GM12892 (cell line): ENCODE measurements around the gene PMEPA1.

Experiments used
- DNase-seq: peaks from one replicate; pipeline ENCODE4 v3.0.0; 2011; ENCODE audit not compliant: insufficient read length
- FAIRE-seq: peaks from 2 replicates; lab custom pipeline; 2011; peaks lifted over from hg19 to GRCh38; lab: Jason Lieb, UNC
- POLR2A ChIP-seq: IDR thresholded peaks from 2 replicates; pipeline ENCODE4 v1.6.1; 2011; ENCODE audit warnings: low read depth, low read length, control low read depth
- POLR2AphosphoS5 ChIP-seq: IDR thresholded peaks from 2 replicates; pipeline ENCODE4 v1.6.1; 2011; ENCODE audit warnings: low read depth, low read length, control low read depth
- TAF1 ChIP-seq: IDR thresholded peaks from 2 replicates; pipeline ENCODE4 v1.6.1; 2011; ENCODE audit warnings: low read depth, mild to moderate bottlenecking, control low read depth, low read length, borderline replicate concordance

PMEPA1 gene

DNA sequence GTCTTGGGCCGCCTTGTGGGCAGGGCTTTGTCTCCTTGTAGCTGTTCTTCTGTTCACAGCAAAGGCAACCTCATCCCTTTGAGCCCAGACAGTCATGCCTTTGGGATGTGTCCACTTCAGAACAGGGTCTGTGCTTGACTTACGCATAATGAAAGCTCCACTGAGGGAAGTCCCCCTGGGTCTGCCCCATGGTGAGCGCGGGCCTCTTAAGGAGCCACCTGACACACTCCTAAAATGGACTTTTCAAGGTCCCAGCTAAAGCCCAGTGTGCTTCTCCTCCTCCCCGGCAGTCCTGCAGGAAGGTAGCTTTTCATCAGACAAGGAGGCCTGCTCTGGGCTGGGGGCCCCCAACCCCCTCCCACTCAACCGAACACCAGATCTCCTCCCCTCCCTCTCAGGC, 24.9 kb upstream of the PMEPA1 start:
- DNase-seq (no peak), FAIRE-seq (peak; percentile 53)
- TF ChIP-seq POLR2AphosphoS5 (no peak), TAF1 (no peak), POLR2A (no peak)

DNA sequence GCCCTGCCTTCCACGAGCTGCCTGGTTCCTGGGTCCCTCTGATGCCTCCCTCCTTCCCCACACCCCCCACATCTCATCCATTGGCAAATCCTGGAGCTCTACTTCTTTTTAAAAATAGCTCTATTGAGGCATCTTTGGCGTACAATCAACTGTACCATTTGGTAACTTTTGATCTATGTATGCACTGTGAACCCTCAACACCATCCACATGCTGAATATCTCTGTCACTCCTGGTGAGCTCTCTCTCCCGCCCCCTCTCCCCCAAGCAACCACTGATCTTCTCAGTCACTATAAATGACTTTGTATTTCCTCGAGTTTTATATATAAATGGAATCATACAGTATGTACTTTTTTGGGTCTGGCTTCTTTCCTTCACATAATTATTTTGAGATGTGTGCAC, 22.4 kb upstream of the PMEPA1 start:
- no peak for FAIRE-seq
- DNase-seq, result no peak
- TF ChIP-seq TAF1, result no peak
- TF ChIP-seq POLR2A, result no peak
- TF ChIP-seq POLR2AphosphoS5, result no peak

DNA sequence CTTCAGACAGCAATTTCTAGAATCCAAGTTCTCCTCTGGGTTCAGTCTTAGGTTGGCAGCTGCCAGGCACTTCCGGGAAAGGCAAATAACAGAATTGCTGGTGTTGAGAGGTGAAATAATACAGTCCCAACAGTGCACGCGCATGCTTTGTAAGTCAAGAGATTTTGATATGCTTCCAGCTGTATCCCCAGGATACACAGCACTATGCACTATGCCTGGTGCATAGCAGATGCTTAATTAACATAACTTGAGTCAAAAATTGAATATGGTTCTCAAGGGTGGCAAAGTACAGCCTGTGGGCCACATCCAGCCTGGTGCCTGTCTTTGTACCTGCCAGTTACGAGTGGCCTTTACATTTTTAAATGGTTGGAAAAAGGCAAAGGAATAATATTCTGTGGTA, 18.9 kb upstream of the PMEPA1 start:
- FAIRE-seq (no peak), DNase-seq (no peak)
- TF ChIP-seq POLR2AphosphoS5, result no peak
- no peak for TF ChIP-seq POLR2A
- TF ChIP-seq TAF1, result no peak

DNA sequence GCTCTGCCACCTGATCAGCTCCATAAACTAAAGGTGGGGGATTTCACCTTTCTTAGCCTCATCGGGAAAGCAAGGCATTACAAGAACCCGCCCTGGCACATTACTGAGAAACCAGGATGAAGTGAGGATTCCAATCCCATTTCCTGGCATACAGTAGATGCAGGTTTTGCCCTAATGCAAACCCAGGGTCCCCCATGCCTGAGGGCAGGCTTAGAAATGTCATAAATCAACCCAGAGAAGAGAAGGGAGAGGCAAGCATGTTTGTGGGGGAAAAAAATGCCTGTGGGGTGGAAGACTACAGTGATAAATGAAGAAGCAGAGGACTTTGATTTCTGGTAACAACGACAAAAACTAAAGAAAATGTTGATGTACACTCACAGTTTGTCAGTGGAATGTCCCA, 18.0 kb upstream of the PMEPA1 start:
- FAIRE-seq (no peak), DNase-seq (no peak)
- no peak for TF ChIP-seq POLR2A
- no peak for TF ChIP-seq POLR2AphosphoS5
- TF ChIP-seq TAF1, result no peak

DNA sequence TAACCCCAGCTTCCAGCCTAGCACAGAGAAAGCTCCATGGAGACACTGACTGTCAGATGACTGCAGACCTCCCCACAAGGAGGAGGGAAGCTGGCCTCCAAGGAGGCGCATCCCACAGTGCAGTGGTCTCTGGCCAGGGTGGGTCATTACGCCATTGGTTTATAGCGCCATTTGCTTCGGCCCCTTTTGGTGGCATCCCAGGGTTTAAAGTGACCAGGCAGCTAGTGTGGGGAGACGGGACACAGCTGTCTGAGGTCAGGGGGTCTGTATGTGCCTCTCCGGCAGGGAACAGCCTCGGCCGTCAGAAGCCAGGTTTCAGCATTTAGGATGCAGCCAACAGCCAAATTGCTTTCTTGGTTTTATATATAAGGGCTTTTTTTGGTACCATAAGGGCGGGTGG, 15.8 kb upstream of the PMEPA1 start:
- DNase-seq (no peak), FAIRE-seq (no peak)
- no peak for TF ChIP-seq POLR2AphosphoS5

DNA sequence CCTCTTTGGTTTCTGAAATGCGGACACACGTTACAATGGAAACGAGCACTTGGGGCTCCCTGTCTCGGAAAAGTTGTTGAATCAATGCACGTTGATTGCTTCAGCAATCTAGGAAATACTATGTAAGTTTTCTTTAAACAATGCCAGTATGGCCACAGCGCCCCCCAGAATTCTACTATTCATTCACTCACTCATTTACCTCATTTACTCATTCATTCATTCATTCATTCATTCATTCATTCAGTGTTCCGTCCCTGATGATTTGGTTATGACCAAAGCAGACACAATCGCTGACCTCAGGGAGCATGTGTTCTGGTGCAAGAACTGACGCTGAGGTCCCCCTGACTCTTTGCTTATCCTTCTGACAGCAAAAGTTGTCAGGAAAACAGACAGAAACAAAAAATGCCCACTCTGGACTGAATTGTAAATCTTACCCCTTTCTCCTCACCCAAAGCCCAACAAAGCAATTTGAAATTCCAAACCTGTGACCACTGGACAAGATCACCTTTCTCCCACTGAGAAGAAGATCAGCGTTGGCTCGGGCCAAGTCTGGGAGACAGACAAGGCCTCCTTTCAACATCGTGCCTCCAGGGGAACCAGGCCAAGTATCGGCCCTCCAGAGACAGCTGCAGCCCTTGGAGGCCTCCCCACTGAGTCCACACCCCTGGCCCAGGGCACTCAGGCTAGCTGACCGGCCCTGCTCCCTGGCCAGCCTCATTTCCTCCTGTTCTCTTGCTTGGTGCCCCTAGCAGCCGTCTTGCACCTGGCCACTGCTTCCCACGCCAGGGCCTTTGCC, 15.0 kb upstream of the PMEPA1 start:
- no peak for FAIRE-seq
- no peak for TF ChIP-seq POLR2AphosphoS5
- no peak for TF ChIP-seq TAF1
- no peak for TF ChIP-seq POLR2A
- DNase-seq, result no peak

DNA sequence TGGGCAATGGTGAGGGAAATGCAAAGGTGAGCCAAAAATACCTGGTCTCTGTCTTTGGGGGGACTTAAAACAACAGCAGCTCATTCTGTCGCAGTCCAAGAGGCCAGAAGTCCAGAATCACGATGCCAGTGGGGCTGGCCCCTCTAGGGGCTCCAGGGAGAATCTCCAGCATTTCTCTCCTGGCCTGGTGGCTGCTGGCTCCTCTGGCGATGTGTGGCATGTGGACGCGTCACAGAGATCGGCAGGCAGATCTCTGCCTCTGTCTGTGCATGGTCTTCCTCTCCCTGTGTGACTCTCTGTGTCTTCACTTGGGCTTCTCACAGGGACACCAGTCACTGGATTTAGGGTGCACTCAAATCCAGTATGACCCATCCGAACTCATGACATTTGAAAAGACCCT, 14.0 kb upstream of the PMEPA1 start:
- no peak for FAIRE-seq
- DNase-seq, result no peak
- TF ChIP-seq POLR2A (no peak), POLR2AphosphoS5 (no peak), TAF1 (no peak)

DNA sequence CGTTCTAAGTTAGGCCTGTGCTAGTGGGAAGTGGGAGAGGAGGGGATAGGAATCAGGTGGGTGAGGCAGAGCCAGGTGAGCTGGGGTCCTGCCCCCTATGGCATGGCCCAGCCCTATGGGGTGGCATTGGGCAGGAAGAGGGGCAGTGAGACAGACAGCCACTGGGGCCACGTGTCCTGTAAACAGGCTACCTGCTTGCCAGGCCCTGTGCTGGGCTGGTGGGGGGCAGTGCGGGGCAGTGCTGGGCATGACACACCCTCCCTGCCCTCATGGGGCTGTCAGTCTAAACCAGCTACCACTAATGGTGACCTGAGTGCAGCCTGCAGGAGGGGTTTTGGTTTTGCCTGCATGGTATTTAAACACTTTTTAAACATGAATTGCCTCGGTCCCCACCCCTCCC, 10.1 kb upstream of the PMEPA1 start:
- DNase-seq, result no peak
- no peak for FAIRE-seq
- no peak for TF ChIP-seq POLR2AphosphoS5
- TF ChIP-seq POLR2A, result no peak
- no peak for TF ChIP-seq TAF1

DNA sequence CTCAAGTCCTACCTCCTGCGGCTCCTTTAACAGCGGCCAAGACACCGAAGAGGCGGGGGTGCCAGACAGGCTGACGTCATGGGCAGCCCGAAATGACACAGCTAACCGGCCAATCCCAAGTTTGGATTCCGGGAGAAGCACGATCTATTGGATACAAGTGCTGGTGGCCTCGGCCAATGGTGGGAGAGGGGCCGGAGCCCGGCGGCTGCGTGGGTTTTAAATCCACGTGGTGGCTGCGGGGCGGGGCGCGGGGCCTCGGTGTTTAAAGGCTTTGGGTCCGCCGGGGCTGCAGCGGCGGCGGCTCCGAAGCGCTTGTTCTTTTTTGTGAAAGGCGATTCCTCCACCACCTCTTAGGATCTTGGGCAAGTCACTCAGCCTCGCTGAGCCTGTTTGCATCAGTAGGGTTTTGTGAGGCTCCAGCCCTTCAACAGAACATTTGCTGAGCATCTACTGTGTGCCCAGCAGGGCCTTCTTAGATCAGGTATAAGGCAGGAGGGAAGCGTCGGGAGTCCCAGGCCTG, 8.7 kb upstream of the PMEPA1 start:
- FAIRE-seq, result peak; percentile 51
- no peak for TF ChIP-seq TAF1
- TF ChIP-seq POLR2A, result no peak
- DNase-seq, result peak; percentile 94

DNA sequence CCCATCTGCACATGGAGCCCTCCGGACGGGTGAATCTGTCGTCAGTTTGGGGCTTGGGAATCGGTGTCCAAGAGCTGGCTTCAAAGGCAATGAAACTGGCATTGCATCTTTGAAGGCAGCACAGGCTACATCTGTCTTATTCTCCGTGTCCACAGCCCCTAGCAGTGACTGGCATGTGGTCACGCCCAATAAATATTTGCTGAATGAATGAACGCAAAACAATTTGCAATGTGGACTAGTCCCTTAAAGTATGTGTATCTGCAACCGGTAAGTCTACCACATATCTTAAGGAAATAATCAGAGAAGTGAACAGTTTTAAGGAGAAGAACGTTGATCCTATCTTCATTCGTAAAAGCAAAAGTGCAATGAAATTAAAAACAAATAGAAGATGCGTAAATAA, 8.0 kb upstream of the PMEPA1 start:
- FAIRE-seq (no peak), DNase-seq (no peak)
- no peak for TF ChIP-seq TAF1
- TF ChIP-seq POLR2AphosphoS5, result no peak
- no peak for TF ChIP-seq POLR2A

DNA sequence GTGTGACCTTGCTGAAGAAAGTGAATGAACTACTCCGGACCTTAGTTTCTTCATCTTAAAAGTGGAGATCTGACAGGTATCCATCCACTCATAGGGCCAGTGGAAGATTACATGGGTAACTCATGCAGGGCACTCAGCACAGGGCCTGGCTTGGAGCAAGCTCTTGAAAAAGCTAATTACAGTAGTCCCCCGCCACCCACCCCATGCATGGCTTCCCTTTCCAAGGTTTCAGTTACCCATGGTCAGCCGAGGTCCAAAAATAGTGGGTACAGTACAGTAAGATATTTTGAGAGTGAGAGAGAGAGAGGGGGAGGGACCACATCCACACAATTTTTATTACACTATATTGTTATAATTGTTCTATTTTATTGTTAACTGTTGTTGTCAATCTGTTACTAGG, 7.1 kb upstream of the PMEPA1 start:
- TF ChIP-seq TAF1 (no peak), POLR2AphosphoS5 (no peak), POLR2A (no peak)
- FAIRE-seq, result no peak
- no peak for DNase-seq

DNA sequence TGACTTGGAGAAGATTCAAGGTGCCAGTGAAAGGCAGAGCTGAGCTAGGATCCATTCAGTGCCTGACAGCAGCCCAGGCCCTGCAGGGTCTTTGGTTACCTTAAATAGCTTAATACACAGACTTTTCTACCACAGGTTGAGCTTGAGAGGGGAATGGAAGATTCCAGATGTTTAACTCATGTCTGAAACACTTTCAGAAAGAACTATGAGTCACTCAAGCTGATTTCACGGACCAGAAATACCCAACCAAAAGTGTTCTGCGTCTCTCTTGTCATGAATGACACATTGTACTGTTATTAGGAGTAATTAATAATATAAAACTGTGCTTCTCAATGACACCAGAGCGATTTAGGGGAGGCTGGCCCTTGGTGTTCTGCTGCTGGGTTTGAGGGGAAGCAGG, 6.4 kb upstream of the PMEPA1 start:
- TF ChIP-seq POLR2A (no peak), POLR2AphosphoS5 (no peak)
- FAIRE-seq (no peak), DNase-seq (no peak)

DNA sequence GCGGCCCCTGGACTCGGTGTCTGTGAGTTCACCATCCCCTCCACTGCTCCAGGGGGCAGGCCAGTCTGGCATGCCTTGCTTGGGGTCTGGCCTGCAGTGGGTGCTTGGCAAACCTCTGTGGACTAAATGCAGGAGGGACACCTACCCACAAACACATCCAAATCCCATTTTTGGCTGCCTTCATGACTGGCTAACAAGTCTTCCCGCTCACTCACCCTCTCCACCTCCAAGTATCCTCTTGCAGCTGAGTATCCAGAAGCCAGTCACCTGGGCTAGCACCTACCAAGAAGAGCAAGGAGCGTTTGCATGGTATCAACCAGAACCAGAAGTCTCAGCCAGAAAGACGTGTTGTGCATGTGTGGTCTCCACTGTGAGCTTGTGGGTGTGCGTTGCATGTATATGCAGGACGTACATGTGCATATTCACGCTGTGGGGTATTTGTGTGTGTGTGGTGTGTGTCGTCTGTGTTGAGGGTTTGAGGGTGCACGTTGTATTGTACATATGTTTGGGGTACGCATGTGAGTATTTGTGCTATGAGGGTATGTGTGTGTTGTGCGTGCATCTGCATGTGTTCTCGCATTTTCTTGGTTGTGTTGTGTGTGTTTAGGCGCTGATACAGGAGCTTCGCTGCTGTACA, 5.6 kb upstream of the PMEPA1 start:
- DNase-seq (no peak), FAIRE-seq (no peak)
- no peak for TF ChIP-seq POLR2A
- no peak for TF ChIP-seq TAF1
- TF ChIP-seq POLR2AphosphoS5, result no peak
